ENCODE data around the gene XKR8. TPM values are rescaled to one million over a fixed set of nuclear protein-coding genes. Genes with fewer than 3 reads are reported as not detected.
A peak's percentile ranks its signal among the peaks of the same experiment; 100 is the strongest.

Gene XKR8
- total and polyA plus RNA-seq, 2 donors (not counting 1 experiment from before 2014, with no cell fraction given), result 5.5 to 9.2 TPM

DNA sequence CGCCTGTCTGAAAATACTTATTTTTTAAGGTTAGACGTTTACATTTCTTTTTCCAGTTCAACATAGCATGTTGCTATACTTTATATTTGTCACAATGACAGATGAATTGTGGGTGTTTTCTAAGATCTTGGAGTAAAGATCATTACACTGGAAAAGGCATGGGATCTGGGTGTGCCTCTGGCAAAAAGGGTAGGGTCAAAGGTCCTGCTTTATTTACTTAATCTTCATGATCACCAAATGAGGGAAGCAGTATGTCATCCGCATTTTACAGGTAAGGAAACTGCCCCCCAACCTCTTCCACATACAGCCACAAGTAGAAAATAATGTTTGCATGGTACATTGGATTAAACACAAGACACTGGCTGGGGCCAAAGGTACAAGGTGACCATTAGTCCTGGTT, 37.5 kb upstream of the XKR8 start:
- Histone ChIP-seq H3K27ac (ENCODE audit: insufficient read depth, low read length) (no peak overlapping the region), H3K27me3 (ENCODE audit: control insufficient read depth, insufficient read depth, low read length) (no peaks in the 10 kb centered on the region), H4K20me1 (ENCODE audit: control insufficient read depth, extremely low read depth, insufficient read depth, low read length) (no peaks in the 10 kb centered on the region), H3K9ac (ENCODE audit: insufficient read depth, low read length) (no peak overlapping the region), H3K4me3 (replicated peaks in 1 of 4; ENCODE audit: control extremely low read depth in 1 of 4, insufficient read depth in 1 of 4, low read depth in 3 of 4, low read length in 4 of 4) (no peak overlapping the region), H3K4me2 (ENCODE audit: extremely low read depth, insufficient read depth, low read length) (no peak overlapping the region), H3K9me3 (ENCODE audit: control insufficient read depth, insufficient read depth, low read depth, low read length) (no peaks in the 10 kb centered on the region), H3K4me1 (ENCODE audit: control insufficient read depth, extremely low read depth, insufficient read depth, low read length) (no peaks in the 10 kb centered on the region), H2AFZ (ENCODE audit: low read length) (no peak overlapping the region), H3K79me2 (ENCODE audit: control insufficient read depth, insufficient read depth, low read length) (no peaks in the 10 kb centered on the region), H3K36me3 (ENCODE audit: control insufficient read depth, insufficient read depth, low read length) (no peaks in the 10 kb centered on the region)
- TF ChIP-seq CTCF (conservative IDR thresholded peaks at IDR 0.05 in 1 of 2, IDR thresholded peaks at IDR 0.05 in 1 of 2; ENCODE audit: low read depth in 1 of 2, low read length in 2 of 2), result no peak
- TF ChIP-seq EZH2 (IDR thresholded peaks at IDR 0.05; ENCODE audit: low read length, missing control alignments), result no peak
- no peak for DNase-seq (ENCODE audit: low read depth in 2 of 2)

GRCh38 chr1:27928216-27928954, 31.4 kb upstream of the XKR8 start:
- no peak overlapping the region for H2AFZ ChIP-seq (ENCODE audit: low read length)
- no peak overlapping the region for H3K9ac ChIP-seq (ENCODE audit: insufficient read depth, low read length)
- no peaks in the 10 kb centered on the region for H3K79me2 ChIP-seq (ENCODE audit: control insufficient read depth, insufficient read depth, low read length)
- H4K20me1 ChIP-seq (ENCODE audit: control insufficient read depth, extremely low read depth, insufficient read depth, low read length), result no peaks in the 10 kb centered on the region
- H3K9me3 ChIP-seq (ENCODE audit: control insufficient read depth, insufficient read depth, low read depth, low read length), result no peaks in the 10 kb centered on the region
- H3K27me3 ChIP-seq (ENCODE audit: control insufficient read depth, insufficient read depth, low read length), result no peaks in the 10 kb centered on the region
- H3K36me3 ChIP-seq (ENCODE audit: control insufficient read depth, insufficient read depth, low read length), result no peaks in the 10 kb centered on the region
- no peak overlapping the region for H3K27ac ChIP-seq (ENCODE audit: insufficient read depth, low read length)
- peak in 1 of 2 donors; percentile 32 for DNase-seq (ENCODE audit: low read depth in 2 of 2)
- no peak overlapping the region for H3K4me3 ChIP-seq (replicated peaks in 1 of 4; ENCODE audit: control extremely low read depth in 1 of 4, insufficient read depth in 1 of 4, low read depth in 3 of 4, low read length in 4 of 4)
- H3K4me2 ChIP-seq (ENCODE audit: extremely low read depth, insufficient read depth, low read length), result no peak overlapping the region
- H3K4me1 ChIP-seq (ENCODE audit: control insufficient read depth, extremely low read depth, insufficient read depth, low read length), result no peaks in the 10 kb centered on the region
- no peak for TF ChIP-seq CTCF (conservative IDR thresholded peaks at IDR 0.05 in 1 of 2, IDR thresholded peaks at IDR 0.05 in 1 of 2; ENCODE audit: low read depth in 1 of 2, low read length in 2 of 2)
- no peak for TF ChIP-seq EZH2 (IDR thresholded peaks at IDR 0.05; ENCODE audit: low read length, missing control alignments)

- no peaks in the 10 kb centered on the region for H3K36me3 ChIP-seq (ENCODE audit: control insufficient read depth, insufficient read depth, low read length)
- peaks cover 13% of the 10 kb centered on the region for H3K27me3 ChIP-seq (ENCODE audit: control insufficient read depth, insufficient read depth, low read length)
- H3K4me2 ChIP-seq (ENCODE audit: extremely low read depth, insufficient read depth, low read length), result no peak overlapping the region
- no peak overlapping the region for H3K4me3 ChIP-seq (replicated peaks in 1 of 4; ENCODE audit: control extremely low read depth in 1 of 4, insufficient read depth in 1 of 4, low read depth in 3 of 4, low read length in 4 of 4)
- no peak for DNase-seq (ENCODE audit: low read depth in 2 of 2)
- no peak for TF ChIP-seq EZH2 (IDR thresholded peaks at IDR 0.05; ENCODE audit: low read length, missing control alignments)
- H4K20me1 ChIP-seq (ENCODE audit: control insufficient read depth, extremely low read depth, insufficient read depth, low read length), result no peaks in the 10 kb centered on the region
- H3K4me1 ChIP-seq (ENCODE audit: control insufficient read depth, extremely low read depth, insufficient read depth, low read length), result no peaks in the 10 kb centered on the region
- no peaks in the 10 kb centered on the region for H3K9me3 ChIP-seq (ENCODE audit: control insufficient read depth, insufficient read depth, low read depth, low read length)
- no peak overlapping the region for H3K27ac ChIP-seq (ENCODE audit: insufficient read depth, low read length)
- no peak overlapping the region for H2AFZ ChIP-seq (ENCODE audit: low read length)
- H3K9ac ChIP-seq (ENCODE audit: insufficient read depth, low read length), result no peak overlapping the region
- H3K79me2 ChIP-seq (ENCODE audit: control insufficient read depth, insufficient read depth, low read length), result no peaks in the 10 kb centered on the region
Measured at GRCh38 chr1:27931184-27931583, 28.6 kb upstream of the XKR8 start.
